Sigmoid colon (tissue), 7 donors: ENCODE data around the gene ALAS2. TPM values are rescaled to one million over a fixed set of nuclear protein-coding genes. Genes with fewer than 3 reads are reported as not detected.

Experiments used
- DNase-seq: peaks from one replicate; pipeline ENCODE4 v3.0.0-alpha.2; 2019
- H3K27ac ChIP-seq, 4 donors: fragments of 200-600 bp; sonication (generic); one replicate each; pipeline ENCODE4 v1.5.1; 2016 to 2019; ENCODE audit warnings: mild to moderate bottlenecking in 1 of 4
- H3K27me3 ChIP-seq, 3 donors: fragments of 200-600 bp; sonication (generic); one replicate each; pipeline ENCODE4 v1.5.1; 2019; ENCODE audit warnings: mild to moderate bottlenecking in 1 of 3
- H3K36me3 ChIP-seq, 4 donors: fragments of 200-600 bp; sonication (generic); one replicate each; pipeline ENCODE4 v1.5.1; 2016 to 2019
- H3K4me1 ChIP-seq, 4 donors: fragments of 200-600 bp; sonication (generic); one replicate each; pipeline ENCODE4 v1.5.1; 2017 to 2019
- H3K4me3 ChIP-seq, 4 donors: fragments of 200-600 bp; sonication (generic); one replicate each; pipeline ENCODE4 v1.5.1; 2017 to 2019; ENCODE audit warnings: mild to moderate bottlenecking in 2 of 4, moderate library complexity in 1 of 4
- H3K9me3 ChIP-seq, 4 donors: fragments of 200-600 bp in 3 of 4; sonication (generic) in 3 of 4; one replicate each; pipeline versions ENCODE4 v1.5.1 to v1.6.1; 2013 to 2019
- CTCF ChIP-seq, 4 experiments: fragments of 450-650 bp in 3 of 4; fragments of 200-600 bp in 1 of 4; IDR thresholded peaks; one replicate each; pipeline ENCODE4 v1.5.1; 2016 to 2019; ENCODE audit warnings: antibody characterized with exemption in 4 of 4, mild to moderate bottlenecking in 3 of 4, moderate library complexity in 2 of 4
- EP300 ChIP-seq, 4 donors: sonication (generic); formaldehyde crosslinking; IDR thresholded peaks; one replicate each; pipeline ENCODE4 v1.6.1; 2017; ENCODE audit warnings: antibody characterized with exemption in 4 of 4
- POLR2A ChIP-seq, 2 donors: fragments of 450-650 bp; IDR thresholded peaks; one replicate each; pipeline ENCODE4 v1.6.1; 2016; ENCODE audit warnings: antibody characterized with exemption in 2 of 2, mild to moderate bottlenecking in 2 of 2, moderate library complexity in 2 of 2
- POLR2AphosphoS5 ChIP-seq, 4 donors: sonication (generic); formaldehyde crosslinking; IDR thresholded peaks; one replicate each; pipeline ENCODE4 v1.6.1; 2017; ENCODE audit warnings: antibody characterized with exemption in 4 of 4
- WGBS, 2 donors: extraction: QIAGEN DNeasy Blood & Tissue Kit; methylation state at CpG; one replicate each; pipeline ENCODE4 v1.1.7; 2013; 5-methylcytosine and 5-hydroxymethylcytosine counted together
- intact Hi-C: fragments of 100-400 bp; cut with DNase I; formaldehyde crosslinking; loops from one replicate; pipeline ENCODE4 v1.15.1; 2023
- polyA plus RNA-seq, 3 donors: library from polyadenylated mRNA; stranded (reverse); fragments of 200-250 nt; gene quantifications; one replicate each; pipeline ENCODE4 v1.2.3, GENCODE V29; 2013
- total RNA-seq, 4 donors: library from RNA; depleted of rRNA; stranded (reverse); fragments of >200 nt; gene quantifications; one replicate each; pipeline ENCODE4 v1.1.0, GENCODE V29; 2016
- donor health status: healthy with polysubstance abuse.
- donor health status: Bipolar disorder and iron deficiency.
- donor health status: healthy.

The ALAS2 gene
- total and polyA plus RNA-seq, 7 donors: not detected

DNA sequence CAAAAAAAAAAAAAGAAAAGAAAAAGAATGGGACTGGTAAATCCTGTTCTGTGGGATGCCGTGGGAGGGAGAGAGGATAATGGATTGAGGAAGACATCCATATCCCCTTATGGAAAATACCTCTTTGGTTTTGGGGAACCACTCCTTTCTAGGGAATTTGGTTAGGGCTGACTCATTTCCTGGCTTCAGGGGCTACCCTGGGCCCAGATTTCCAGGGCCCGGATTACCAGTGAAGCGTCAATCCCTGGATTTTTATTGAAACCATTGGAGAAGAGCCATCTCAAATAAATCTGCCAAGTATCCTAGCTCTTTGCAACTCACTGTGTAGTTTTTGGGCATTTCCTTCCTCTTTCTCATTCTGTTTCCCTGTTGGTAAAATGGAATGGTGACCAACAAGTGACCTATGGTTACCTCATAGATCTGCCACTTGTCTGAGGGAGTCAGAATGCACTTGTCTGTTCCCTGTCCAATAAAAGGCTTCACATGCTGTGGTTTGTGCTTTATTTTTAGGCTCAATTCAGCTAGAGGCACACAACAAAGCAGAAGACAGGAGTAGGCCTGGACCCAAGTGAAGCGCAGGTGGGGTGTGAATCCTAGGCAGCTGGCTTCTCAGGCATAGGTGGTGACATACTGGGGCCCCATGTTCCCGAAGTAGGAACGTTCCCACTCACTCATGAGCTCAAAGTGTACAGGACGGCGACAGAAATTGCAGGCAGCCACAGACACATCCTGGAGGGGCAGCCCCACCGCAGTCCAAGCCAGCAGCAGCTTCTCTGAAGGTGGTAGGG lies 22.0 kb downstream of the ALAS2 start:
- no peak for DNase-seq
- H3K4me3 ChIP-seq: no peak overlapping the region

GRCh38 chrX:55007656-55008055 lies 23.1 kb downstream of the ALAS2 start:
- Histone ChIP-seq H3K27ac (no peak overlapping the region), H3K4me1 (no peaks in the 10 kb centered on the region), H3K9me3 (no peaks in the 10 kb centered on the region), H3K27me3 (no peaks in the 10 kb centered on the region), H3K36me3 (peaks cover 0 to 19% (median 0%) of the 10 kb centered on the region in 4 donors), H3K4me3 (no peak overlapping the region)
- intact Hi-C loops: loop anchor here (10.0 kb wide), 3 partner anchors 473 to 563 kb away; partner anchors contain the start of genes FGD1, GNL3L and TSR2
- WGBS, 2 donors: 13 to 71% methylated on average over 6 of the region's 6 CpGs
- no peak for TF ChIP-seq CTCF (IDR thresholded peaks at IDR 0.05)
- TF ChIP-seq POLR2AphosphoS5 (IDR thresholded peaks at IDR 0.05): no peak
- TF ChIP-seq EP300 (IDR thresholded peaks at IDR 0.05): no peak
- TF ChIP-seq POLR2A (IDR thresholded peaks at IDR 0.05): no peak
- DNase-seq: no peak

More for the DNA sequence above, 22.0 kb downstream of the ALAS2 start:
- 49 to 50% methylated on average over 9 of the region's 9 CpGs for WGBS, 2 donors
- intact Hi-C loops: loop anchor here (10.0 kb wide), 3 partner anchors 474 to 564 kb away; partner anchors contain the start of genes FGD1, GNL3L and TSR2
- no peaks in the 10 kb centered on the region for H3K4me1 ChIP-seq
- H3K27ac ChIP-seq: peak overlapping the region in 1 of 4 donors; percentile 14
- no peaks in the 10 kb centered on the region for H3K27me3 ChIP-seq
- TF ChIP-seq EP300 (IDR thresholded peaks at IDR 0.05) (no peak), POLR2AphosphoS5 (IDR thresholded peaks at IDR 0.05) (no peak), POLR2A (IDR thresholded peaks at IDR 0.05) (no peak), CTCF (IDR thresholded peaks at IDR 0.05) (no peak)
- H3K36me3 ChIP-seq: peaks cover 0 to 14% (median 0%) of the 10 kb centered on the region in 4 donors
- H3K9me3 ChIP-seq: no peaks in the 10 kb centered on the region

DNA sequence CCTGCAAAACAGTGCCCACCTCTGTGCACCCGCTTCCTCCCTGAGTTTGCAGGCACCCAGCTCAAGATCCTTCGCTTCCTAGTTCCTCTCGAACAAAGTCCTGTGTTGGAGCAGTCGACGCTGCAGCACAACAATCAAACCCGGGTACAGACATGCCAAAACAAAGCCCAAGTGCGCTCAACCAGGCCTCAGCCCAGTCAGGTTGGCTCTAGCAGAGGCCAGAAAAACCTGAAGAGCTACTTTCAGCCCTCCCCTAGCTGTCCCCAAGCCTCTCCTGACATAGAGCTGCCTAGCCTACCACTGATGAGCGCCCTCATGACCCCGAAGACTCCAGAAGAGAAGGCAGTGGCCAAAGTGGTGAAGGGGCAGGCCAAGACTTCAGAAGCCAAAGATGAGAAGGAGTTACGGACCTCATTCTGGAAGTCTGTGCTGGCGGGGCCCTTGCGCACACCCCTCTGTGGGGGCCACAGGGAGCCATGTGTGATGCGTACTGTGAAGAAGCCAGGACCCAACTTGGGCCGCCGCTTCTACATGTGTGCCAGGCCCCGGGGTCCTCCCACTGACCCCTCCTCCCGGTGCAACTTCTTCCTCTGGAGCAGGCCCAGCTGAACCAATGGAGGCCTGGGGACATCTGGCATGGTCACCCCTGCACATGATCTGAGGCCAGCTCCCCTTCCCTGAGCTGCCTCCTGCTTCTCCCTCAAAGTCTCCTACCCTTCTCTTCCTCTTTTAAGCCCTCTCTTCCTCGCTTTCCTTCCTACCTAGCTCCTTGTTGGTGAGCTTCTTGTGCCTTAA lies 23.8 kb downstream of the ALAS2 start:
- intact Hi-C loops: loop anchor here (10.0 kb wide), 3 partner anchors 472 to 562 kb away; partner anchors contain the start of genes FGD1, GNL3L and TSR2

GRCh38 chrX:55005256-55005655 lies 25.5 kb downstream of the ALAS2 start:
- intact Hi-C loops: loop anchor here (10.0 kb wide), 3 partner anchors 470 to 560 kb away; partner anchors contain the start of genes FGD1, GNL3L and TSR2
- no peak for DNase-seq
- H3K9me3 ChIP-seq: no peaks in the 10 kb centered on the region
- no peak overlapping the region for H3K4me3 ChIP-seq
- TF ChIP-seq EP300 (IDR thresholded peaks at IDR 0.05) (no peak), POLR2A (IDR thresholded peaks at IDR 0.05) (no peak), CTCF (IDR thresholded peaks at IDR 0.05) (no peak), POLR2AphosphoS5 (IDR thresholded peaks at IDR 0.05) (no peak)
- H3K27me3 ChIP-seq: no peaks in the 10 kb centered on the region
- H3K27ac ChIP-seq: no peak overlapping the region
- peaks cover 0 to 22% (median 0%) of the 10 kb centered on the region in 4 donors for H3K36me3 ChIP-seq
- H3K4me1 ChIP-seq: peaks cover 0 to 9% (median 6%) of the 10 kb centered on the region in 4 donors

More for the DNA sequence above, 23.8 kb downstream of the ALAS2 start:
- 84 to 91% methylated on average over 18 of the region's 18 CpGs for WGBS, 2 donors
- H3K36me3 ChIP-seq: peaks cover 0 to 21% (median 0%) of the 10 kb centered on the region in 4 donors
- H3K9me3 ChIP-seq: no peaks in the 10 kb centered on the region
- H3K27ac ChIP-seq: no peak overlapping the region
- DNase-seq: no peak
- H3K4me3 ChIP-seq: no peak overlapping the region
- no peaks in the 10 kb centered on the region for H3K27me3 ChIP-seq
- no peak for TF ChIP-seq EP300 (IDR thresholded peaks at IDR 0.05)
- no peak for TF ChIP-seq POLR2AphosphoS5 (IDR thresholded peaks at IDR 0.05)
- no peak for TF ChIP-seq POLR2A (IDR thresholded peaks at IDR 0.05)
- no peak for TF ChIP-seq CTCF (IDR thresholded peaks at IDR 0.05)
- no peaks in the 10 kb centered on the region for H3K4me1 ChIP-seq
